Upper lobe of right lung (tissue), 1 donor: ENCODE measurements around the gene YTHDF1. TPM values are rescaled to one million over a fixed set of nuclear protein-coding genes. Genes with fewer than 3 reads are reported as not detected.

Source experiments
- ATAC-seq: fragments of 200-7000 bp; cut with Tn5 transposase; one replicate; pipeline ENCODE4 v1.9.1; 2020; ENCODE audit warnings: mild to moderate bottlenecking, moderate library complexity
- DNase-seq: peaks from one replicate; pipeline ENCODE4 v3.0.0-alpha.2; 2020
- H3K27ac ChIP-seq: fragments of 200-600 bp; one replicate; pipeline ENCODE4 v1.8.0; 2022
- H3K27me3 ChIP-seq: fragments of 200-600 bp; one replicate; pipeline ENCODE4 v1.8.0; 2022; ENCODE audit warnings: mild to moderate bottlenecking
- H3K36me3 ChIP-seq: fragments of 200-600 bp; one replicate; pipeline ENCODE4 v1.8.0; 2022
- H3K4me1 ChIP-seq: fragments of 200-600 bp; one replicate; pipeline ENCODE4 v1.8.0; 2022
- H3K4me3 ChIP-seq: fragments of 200-600 bp; one replicate; pipeline ENCODE4 v1.8.0; 2022; ENCODE audit warnings: mild to moderate bottlenecking
- H3K9me3 ChIP-seq: fragments of 200-600 bp; one replicate; pipeline ENCODE4 v1.8.0; 2022
- intact Hi-C: fragments of 100-400 bp; cut with DNase I; formaldehyde crosslinking; loops from one replicate; pipeline ENCODE4 v1.11.0; 2022
- total RNA-seq: library from RNA; stranded (reverse); fragmentation: NEBNext Ultra II Directional; extraction: Animal tissue kit (Norgen Biotek cat#: 25700); gene quantifications from one replicate; pipeline ENCODE4 v1.2.1, GENCODE V29; 2021
- TF ChIP-seq, protein P1 (sequence below): fragments of 200-600 bp; IDR thresholded peaks from one replicate; pipeline ENCODE4 v1.8.0; 2022; ENCODE audit warnings: antibody characterized with exemption
- donor health status: DM: no; HTN: yes; CAD: no; lungs with severe emphysema.

YTHDF1 gene
- total RNA-seq, 1 donor from 2014 or later, result 36.9 TPM

DNA sequence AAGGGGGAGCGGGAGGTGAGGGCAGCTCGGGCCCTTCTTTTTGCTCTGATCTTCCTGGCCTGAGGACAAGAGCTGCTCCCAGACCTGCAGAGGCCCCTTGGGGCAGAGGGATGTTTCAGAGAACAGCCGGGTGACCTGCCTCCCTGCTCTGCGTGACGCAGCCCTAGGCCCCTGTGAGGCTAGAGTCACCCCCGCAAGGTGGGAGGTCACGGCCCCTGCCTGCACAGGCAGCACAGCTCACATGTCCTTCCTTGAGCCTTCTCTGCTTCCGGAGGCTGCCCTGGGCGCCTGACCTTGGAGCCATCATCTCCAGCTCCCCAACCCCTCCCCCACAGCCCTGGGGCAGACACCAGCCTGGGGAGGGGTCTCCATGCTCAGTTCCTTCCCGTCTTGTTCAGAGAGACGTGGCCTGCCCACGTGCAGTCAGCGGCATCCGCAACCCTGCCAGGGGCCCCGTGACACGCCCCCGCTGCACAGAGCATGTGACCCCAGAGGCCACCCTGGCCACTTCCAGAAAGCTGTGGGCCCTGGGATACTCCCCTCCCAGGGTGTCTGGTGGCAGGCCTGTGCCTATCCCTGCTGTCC, 19.6 kb upstream of the YTHDF1 start, which contains the start of gene BIRC7:
BIRC7 (plus strand) TSS at position 507 of the 585 bp plus-strand sequence. CDS start 192 bp downstream, outside the sequence.
- TF ChIP-seq, protein P1, sequence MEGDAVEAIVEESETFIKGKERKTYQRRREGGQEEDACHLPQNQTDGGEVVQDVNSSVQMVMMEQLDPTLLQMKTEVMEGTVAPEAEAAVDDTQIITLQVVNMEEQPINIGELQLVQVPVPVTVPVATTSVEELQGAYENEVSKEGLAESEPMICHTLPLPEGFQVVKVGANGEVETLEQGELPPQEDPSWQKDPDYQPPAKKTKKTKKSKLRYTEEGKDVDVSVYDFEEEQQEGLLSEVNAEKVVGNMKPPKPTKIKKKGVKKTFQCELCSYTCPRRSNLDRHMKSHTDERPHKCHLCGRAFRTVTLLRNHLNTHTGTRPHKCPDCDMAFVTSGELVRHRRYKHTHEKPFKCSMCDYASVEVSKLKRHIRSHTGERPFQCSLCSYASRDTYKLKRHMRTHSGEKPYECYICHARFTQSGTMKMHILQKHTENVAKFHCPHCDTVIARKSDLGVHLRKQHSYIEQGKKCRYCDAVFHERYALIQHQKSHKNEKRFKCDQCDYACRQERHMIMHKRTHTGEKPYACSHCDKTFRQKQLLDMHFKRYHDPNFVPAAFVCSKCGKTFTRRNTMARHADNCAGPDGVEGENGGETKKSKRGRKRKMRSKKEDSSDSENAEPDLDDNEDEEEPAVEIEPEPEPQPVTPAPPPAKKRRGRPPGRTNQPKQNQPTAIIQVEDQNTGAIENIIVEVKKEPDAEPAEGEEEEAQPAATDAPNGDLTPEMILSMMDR, result no peak

GRCh38 chr20:63234693-63235398, 18.9 kb upstream of the YTHDF1 start:
- no peaks in the 10 kb centered on the region for H3K9me3 ChIP-seq
- TF ChIP-seq, protein P1, result peak; percentile 30
- intact Hi-C loops, result no loop called here

More for the DNA sequence above, 19.6 kb upstream of the YTHDF1 start, which contains the start of gene BIRC7:
- intact Hi-C loops, result no loop called here
- Histone ChIP-seq H3K27me3 (peaks cover 49% of the 10 kb centered on the region), H3K27ac (no peak within 1 kb of the TSS), H3K36me3 (no peaks in the 10 kb centered on the region), H3K4me3 (peak within 1 kb of the TSS; percentile 23), H3K9me3 (no peaks in the 10 kb centered on the region), H3K4me1 (no peaks in the 10 kb centered on the region)
- DNase-seq (peak; percentile 85), ATAC-seq (peak; percentile 66)

GRCh38 chr20:63233924-63234323, 18.0 kb upstream of the YTHDF1 start:
- ATAC-seq (no peak), DNase-seq (no peak)
- Histone ChIP-seq H3K27me3 (peaks cover 63% of the 10 kb centered on the region), H3K27ac (no peak overlapping the region), H3K4me1 (no peaks in the 10 kb centered on the region), H3K9me3 (no peaks in the 10 kb centered on the region), H3K4me3 (no peak overlapping the region), H3K36me3 (no peaks in the 10 kb centered on the region)
- TF ChIP-seq, protein P1, result no peak
- intact Hi-C loops, result no loop called here

More at GRCh38 chr20:63234693-63235398, 18.9 kb upstream of the YTHDF1 start:
- ATAC-seq, result no peak
- Histone ChIP-seq H3K27ac (no peak overlapping the region), H3K27me3 (peaks cover 55% of the 10 kb centered on the region), H3K4me3 (no peak overlapping the region), H3K4me1 (no peaks in the 10 kb centered on the region), H3K36me3 (no peaks in the 10 kb centered on the region)
- no peak for DNase-seq

DNA sequence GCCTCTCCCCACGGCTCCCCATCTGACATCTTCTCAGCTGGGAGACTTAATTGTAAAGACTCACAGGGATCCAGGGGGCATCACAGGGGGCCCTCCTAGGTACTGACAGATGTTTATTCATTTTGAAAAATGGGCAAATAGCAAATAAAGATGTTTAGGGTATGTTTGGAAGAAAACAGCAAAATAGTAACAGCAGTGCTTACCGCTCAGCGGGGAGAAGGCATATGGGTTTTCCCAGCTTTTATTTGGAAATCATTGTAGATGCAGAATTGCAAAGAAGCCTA, 17.1 kb upstream of the YTHDF1 start:
- no peak for DNase-seq
- Histone ChIP-seq H3K9me3 (no peaks in the 10 kb centered on the region), H3K36me3 (no peaks in the 10 kb centered on the region), H3K27me3 (peaks cover 72% of the 10 kb centered on the region), H3K4me3 (no peak overlapping the region), H3K27ac (no peak overlapping the region), H3K4me1 (no peaks in the 10 kb centered on the region)
- intact Hi-C loops, result no loop called here
- no peak for ATAC-seq
- TF ChIP-seq, protein P1, result no peak

DNA sequence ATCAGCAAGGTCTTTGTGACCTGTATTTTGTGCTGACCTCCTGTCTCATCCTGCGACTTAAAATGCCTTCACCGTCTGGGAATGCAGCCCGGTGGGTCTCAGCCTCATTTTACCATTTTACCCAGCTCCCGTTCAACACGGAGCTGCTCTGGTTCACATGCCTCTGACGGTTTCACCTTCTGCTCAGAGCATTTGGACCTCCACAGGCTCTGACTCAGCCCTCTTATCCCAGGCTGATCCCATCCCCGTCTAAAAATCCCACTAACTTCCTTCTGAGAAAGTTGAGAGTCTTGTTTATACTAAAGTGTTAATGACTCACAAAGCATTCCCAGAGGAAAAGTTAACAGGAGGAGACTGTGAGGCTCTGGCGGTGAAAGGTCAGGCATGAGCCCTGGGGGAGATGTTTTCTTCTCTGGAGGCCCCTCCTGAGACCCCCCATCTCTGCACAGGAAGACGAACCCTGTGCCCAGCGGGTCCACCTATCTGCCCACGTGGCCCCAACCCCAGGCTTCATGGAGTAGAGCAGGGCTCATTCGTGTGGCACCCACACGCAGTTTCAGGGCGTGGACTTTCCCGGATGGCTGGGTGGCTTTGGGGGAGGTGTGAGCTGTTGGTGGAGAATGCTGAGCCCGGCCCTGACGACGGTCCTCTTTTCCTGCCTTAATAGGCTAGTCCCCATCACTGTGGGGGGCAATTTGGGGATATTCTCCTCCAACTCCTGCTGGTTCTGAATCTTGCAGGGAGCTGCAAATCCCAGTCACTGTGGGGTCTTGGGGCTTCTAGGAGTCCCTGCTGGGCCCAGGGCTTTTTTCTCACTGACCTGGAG, 16.5 kb upstream of the YTHDF1 start:
- H3K4me1 ChIP-seq, result no peaks in the 10 kb centered on the region
- no peaks in the 10 kb centered on the region for H3K36me3 ChIP-seq
- ATAC-seq, result no peak
- intact Hi-C loops, result no loop called here
- no peak overlapping the region for H3K4me3 ChIP-seq
- DNase-seq, result no peak
- H3K27ac ChIP-seq, result no peak overlapping the region
- H3K27me3 ChIP-seq, result peaks cover 72% of the 10 kb centered on the region
- no peaks in the 10 kb centered on the region for H3K9me3 ChIP-seq
- TF ChIP-seq, protein P1, result no peak
